GOT3 (cell line): ENCODE data around the gene GPC6.

Experiments
- DNase-seq: peaks from one replicate; lab custom pipeline; 2025; ENCODE audit warnings: mixed read lengths; lab: John Stamatoyannopoulos, UW

The GPC6 gene

GRCh38 chr13:94114166-94114565 lies 887.6 kb downstream of the GPC6 start:
- DNase-seq, result no peak

DNA sequence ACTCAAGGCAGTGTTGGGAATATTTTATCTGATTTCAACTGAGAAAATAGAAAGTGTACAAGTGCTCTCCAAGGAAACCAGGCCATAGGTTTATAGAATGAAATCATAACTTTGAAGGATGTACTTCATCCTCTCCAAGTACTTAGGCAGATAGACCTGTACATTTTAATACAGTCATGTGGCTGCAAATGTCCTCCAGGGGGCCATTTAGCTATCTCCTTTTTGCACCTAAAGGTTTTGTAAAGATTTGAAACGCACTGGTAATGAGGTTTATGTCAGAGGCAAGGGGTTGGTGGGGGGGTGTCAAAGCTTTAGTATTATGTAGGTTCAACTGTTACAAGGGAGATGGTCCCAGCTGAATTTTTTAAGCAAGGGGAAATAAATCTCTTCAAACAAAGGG lies 888.4 kb downstream of the GPC6 start:
- DNase-seq, result no peak

GRCh38 chr13:94119360-94119936 lies 892.8 kb downstream of the GPC6 start:
- DNase-seq, result no peak

- no peak for DNase-seq
These were observed 894.3 kb downstream of the GPC6 start for GRCh38 chr13:94120878-94121277.

DNA sequence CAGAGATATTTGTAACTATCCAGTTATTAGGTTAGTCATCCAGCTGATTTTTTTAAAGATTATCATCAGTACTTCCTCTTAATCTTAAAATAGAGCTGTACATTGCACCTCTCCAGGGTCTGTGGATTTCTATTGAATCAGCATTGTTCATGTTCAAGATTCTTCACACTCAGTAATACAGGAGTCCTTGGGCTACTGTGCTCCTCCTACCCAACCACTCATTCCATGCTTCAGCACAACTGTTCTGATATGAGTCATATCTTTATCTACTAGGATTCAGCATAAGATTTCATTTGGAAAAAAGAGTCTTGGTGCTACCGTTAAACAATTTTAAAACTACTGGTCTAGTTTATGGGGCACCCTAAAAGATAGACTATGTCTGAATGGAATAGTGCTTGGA lies 895.1 kb downstream of the GPC6 start:
- DNase-seq, result no peak

- no peak for DNase-seq
These were observed 895.8 kb downstream of the GPC6 start for GRCh38 chr13:94122300-94122915.

GRCh38 chr13:94123557-94123956 lies 897.0 kb downstream of the GPC6 start:
- DNase-seq, result no peak

DNA sequence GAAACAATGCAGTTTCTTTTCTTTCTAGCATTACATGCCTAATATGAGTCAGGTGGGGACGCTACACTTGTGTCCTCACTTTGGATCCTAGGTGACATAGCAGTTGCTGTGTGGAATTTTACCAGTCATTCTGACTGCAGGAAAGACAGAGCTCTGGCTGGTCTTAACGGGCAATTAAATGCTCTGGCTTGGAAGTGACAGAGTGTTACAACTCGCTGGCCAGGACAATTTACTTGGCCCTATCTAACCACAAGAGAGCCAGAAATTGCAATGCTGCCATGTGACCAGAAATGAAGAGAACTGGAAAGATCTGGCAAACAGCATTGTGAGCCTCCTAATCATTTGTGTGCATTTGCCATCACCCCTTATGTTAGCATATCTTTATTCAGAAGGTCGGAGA lies 901.8 kb downstream of the GPC6 start:
- no peak for DNase-seq

GRCh38 chr13:94129490-94129894 lies 902.9 kb downstream of the GPC6 start:
- DNase-seq, result no peak

GRCh38 chr13:94138831-94139230 lies 912.2 kb downstream of the GPC6 start:
- no peak for DNase-seq

- DNase-seq, result no peak
These were observed 912.9 kb downstream of the GPC6 start for GRCh38 chr13:94139393-94139995.

GRCh38 chr13:94140027-94140426 lies 913.4 kb downstream of the GPC6 start:
- DNase-seq, result no peak

DNA sequence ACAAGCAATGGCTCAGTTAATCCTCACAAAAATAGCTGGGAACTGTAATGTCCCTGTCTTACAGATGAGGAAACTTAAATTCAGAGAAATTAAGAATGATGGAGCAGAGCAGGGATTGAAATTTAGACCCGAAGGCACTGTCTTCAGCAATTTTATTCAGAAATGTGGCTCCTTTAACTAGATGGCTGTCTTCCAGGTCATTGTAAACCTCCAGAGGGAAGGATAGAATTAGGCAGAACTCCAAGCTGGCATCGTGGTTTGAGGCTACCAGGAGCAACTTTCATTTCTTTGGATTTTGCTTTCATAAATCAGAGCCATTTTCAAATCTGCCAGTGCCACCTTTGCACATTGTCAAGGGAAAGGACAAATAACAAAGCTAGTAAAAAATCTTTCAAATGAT lies 913.9 kb downstream of the GPC6 start:
- DNase-seq, result no peak

DNA sequence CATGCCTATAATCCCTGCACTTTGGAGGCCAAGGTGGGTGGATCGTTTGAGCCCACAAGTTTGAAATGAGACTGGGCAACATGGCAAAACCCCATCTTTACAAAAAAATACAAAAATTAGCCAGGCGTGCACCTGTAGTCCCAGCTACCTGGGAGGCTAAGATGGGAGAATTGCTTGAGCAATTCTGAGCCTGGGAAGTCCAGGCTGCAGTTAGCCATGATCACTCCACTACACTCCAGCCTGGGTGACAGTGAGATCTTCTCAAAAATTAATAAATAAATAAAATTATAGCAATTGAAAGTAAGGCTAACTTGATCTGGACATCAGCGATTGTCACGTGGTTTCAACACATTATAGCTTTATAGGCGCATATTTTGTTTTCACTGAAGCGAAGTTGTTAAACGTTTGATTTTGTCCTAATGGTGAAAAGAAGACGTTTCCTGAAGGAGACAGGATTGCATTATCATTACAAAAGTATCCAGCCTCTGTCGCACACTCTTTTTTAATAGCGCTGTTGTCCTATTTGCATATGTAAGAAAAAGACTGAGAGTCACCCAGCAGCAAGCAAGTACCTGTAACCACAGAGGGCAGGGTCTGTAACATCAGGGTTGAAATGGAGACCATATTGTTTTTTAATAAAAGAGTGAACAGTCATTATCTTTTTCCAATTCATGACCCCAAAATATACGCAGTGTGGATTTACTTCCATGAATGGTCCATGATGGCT lies 917.2 kb downstream of the GPC6 start:
- no peak for DNase-seq

DNA sequence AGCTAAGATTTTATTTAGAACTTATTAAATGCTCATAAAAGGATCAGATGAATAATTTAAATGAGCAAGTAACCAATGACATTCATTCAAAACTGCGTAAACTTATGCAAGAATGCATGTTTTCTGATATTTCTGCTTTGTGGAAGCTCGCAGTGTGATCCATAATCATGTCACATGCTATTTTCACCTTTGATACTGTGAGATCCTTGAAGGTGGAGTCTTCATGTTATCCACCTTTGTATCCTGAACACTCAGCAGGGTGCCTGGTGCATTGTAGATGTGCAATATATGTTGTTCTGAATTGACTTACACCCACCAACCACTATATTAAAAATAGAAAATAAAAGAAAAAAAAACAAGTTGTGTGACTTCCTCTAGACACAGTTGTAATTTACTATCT lies 919.4 kb downstream of the GPC6 start:
- DNase-seq, result no peak

DNA sequence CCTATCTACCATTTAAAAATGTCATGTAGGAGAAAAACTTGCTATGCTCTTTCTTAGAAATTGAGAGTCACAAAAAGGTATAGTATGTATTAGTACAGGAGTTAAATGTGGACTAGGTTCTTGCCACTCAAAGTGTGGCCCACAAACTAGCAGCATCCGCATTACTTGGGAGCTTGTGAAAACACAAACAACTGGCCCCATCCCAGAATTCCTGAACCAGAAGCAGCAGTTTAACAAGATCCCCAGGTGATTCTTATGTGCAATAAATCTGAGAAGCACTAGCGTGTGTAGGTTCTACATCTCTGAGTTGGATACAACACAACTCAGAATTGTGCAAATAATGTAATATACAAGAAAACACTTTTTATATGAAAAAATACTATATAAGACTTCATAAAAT lies 927.0 kb downstream of the GPC6 start:
- no peak for DNase-seq

DNA sequence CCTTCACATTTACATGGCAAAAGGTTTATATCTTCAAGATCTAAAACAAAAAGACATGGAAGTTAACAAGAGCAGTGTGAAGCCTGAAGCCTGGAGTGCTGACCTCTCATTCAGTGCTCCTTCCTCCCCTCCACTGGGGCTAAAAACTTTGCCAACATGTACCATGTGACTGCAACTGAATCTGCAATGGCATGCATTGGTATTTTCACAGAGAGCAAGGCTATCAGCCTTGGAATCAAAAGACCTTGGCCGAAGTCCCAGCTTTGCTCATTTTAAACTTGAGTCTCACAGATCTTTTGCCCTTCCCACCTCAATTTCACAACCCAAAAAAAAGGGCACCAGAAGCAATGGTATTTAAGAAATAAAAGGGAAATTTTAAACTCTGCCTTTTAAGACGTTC lies 927.8 kb downstream of the GPC6 start:
- no peak for DNase-seq

GRCh38 chr13:94157705-94158218 lies 931.2 kb downstream of the GPC6 start:
- DNase-seq, result no peak

DNA sequence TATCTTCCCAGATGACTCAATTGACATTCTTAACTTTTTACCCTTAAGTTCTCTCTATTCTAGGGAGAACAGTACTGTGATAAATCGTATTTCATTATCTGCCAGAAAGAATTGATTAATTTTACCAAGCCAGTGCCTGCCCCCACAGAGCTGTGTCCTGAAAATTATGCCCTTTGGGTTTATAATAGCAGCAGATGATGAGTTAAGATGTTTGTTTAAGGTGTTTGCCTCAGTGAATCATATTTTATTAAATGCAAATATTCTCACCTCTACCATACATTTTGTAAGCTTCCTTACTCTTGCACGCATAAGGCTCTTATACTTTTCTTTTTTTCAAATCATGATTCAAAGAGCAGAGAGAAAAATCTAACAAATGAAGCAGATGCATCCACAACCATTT lies 934.3 kb downstream of the GPC6 start:
- DNase-seq, result no peak

- DNase-seq, result no peak
These were observed 935.7 kb downstream of the GPC6 start for GRCh38 chr13:94162289-94162688.

DNA sequence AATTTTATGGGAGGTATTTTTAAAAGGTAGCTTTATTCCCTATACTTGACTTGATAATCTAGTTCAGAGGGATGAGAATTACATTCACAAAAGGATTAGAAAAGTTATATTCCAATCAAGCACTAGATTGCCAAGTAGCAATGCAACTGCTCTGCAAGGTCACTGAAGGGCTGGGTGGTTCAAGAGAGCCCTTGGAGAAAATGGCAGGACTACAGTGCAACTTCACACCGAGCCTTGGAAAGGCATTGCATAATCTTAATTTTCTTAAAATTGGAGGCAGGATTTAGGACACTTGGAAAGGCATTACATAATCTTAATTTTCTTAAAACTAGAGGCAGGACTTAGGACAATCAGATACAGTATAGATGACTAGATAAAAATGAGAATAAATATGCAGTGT lies 936.9 kb downstream of the GPC6 start:
- no peak for DNase-seq

DNA sequence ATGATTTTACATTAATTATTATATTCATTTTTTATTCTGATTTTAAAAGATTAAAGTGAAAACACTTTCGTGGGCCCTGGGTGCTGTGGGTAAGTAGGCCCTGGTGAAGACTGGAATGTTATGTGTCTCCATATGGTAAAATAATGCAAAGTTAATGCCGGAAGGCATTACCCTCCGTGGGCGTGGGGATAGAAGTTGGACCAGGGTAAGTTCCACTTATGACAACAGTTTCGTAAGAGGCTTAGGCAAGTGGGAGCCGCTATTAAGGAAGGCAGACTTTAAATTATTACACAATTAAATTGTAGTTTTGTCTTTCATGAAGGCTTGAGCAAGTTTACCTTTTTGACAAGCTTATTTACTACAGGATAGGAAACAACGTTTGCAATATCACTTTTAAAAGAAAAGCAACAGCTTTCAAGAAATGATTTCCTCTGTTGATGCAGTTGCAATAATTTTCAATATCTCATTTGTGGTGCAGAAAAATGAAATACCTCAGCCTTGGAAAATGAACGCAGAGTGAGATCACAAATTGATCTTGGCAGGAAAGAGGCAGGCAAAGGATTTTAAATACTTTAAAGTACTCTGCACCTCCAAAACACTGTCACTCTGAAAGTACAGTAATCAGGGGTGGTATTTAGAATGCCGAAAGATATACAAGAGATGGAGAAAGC lies 942.3 kb downstream of the GPC6 start:
- DNase-seq, result no peak
